Mesendoderm (in vitro differentiated cells): ENCODE data around the gene SERPINA12.

Experiments used
- DNase-seq: peaks from one replicate; pipeline ENCODE4 v3.0.0; 2013
- H2AK5ac ChIP-seq: 2 replicates; pipeline ENCODE4 v1.6.1; 2013; ENCODE audit warnings: low read length, inconsistent platforms
- H2BK120ac ChIP-seq: 2 replicates; pipeline ENCODE4 v1.6.1; 2013; ENCODE audit warnings: low read depth, mild to moderate bottlenecking, low read length, moderate library complexity, mixed read lengths
- H2BK15ac ChIP-seq: replicated peaks from 2 replicates; pipeline ENCODE4 v1.6.1; 2013; ENCODE audit warnings: low read depth, mild to moderate bottlenecking, moderate library complexity
- H2BK5ac ChIP-seq: 2 replicates; pipeline ENCODE4 v1.6.1; 2013; ENCODE audit warnings: low read length, inconsistent platforms
- H3K18ac ChIP-seq: 2 replicates; pipeline ENCODE4 v1.6.1; 2013; ENCODE audit warnings: mild to moderate bottlenecking, low read length, mixed read lengths
- H3K23ac ChIP-seq: one replicate; pipeline ENCODE4 v1.6.1; 2013; ENCODE audit warnings: low read length
- H3K27ac ChIP-seq: 2 replicates; pipeline ENCODE4 v1.5.1; 2013; ENCODE audit warnings: low read depth, mild to moderate bottlenecking, inconsistent platforms, low read length, moderate library complexity
- H3K27me3 ChIP-seq: 2 replicates; pipeline ENCODE4 v1.6.1; 2013; ENCODE audit warnings: low read length, control low read depth, mild to moderate bottlenecking, inconsistent platforms; ENCODE audit not compliant: insufficient read depth, poor library complexity
- H3K36me3 ChIP-seq: 2 replicates; pipeline ENCODE4 v1.6.1; 2013; ENCODE audit warnings: low read length, inconsistent platforms; ENCODE audit not compliant: control insufficient read depth, insufficient read depth
- H3K4ac ChIP-seq: one replicate; pipeline ENCODE4 v1.6.1; 2013; ENCODE audit warnings: low read depth, mild to moderate bottlenecking, low read length, moderate library complexity
- H3K4me1 ChIP-seq: 2 replicates; pipeline ENCODE4 v1.6.1; 2013; ENCODE audit warnings: low read depth, low read length, inconsistent platforms; ENCODE audit not compliant: control insufficient read depth
- H3K4me2 ChIP-seq: 2 replicates; pipeline ENCODE4 v1.6.1; 2013; ENCODE audit warnings: low read length
- H3K4me3 ChIP-seq: 2 replicates; pipeline ENCODE4 v1.5.1; 2013; ENCODE audit warnings: mild to moderate bottlenecking, low read length
- H3K56ac ChIP-seq: one replicate; pipeline ENCODE4 v1.6.1; 2013; ENCODE audit warnings: low read length
- H3K79me1 ChIP-seq: 2 replicates; pipeline ENCODE4 v1.6.1; 2013; ENCODE audit warnings: low read length, inconsistent platforms
- H3K79me2 ChIP-seq: 2 replicates; pipeline ENCODE4 v1.6.1; 2013; ENCODE audit warnings: mild to moderate bottlenecking, low read length; ENCODE audit not compliant: control insufficient read depth, insufficient read depth
- H3K9ac ChIP-seq: 2 replicates; pipeline ENCODE4 v1.6.1; 2013; ENCODE audit warnings: low read length, inconsistent platforms
- H4K5ac ChIP-seq: one replicate; pipeline ENCODE4 v1.6.1; 2013; ENCODE audit warnings: low read length
- H4K8ac ChIP-seq: one replicate; pipeline ENCODE4 v1.6.1; 2013; ENCODE audit warnings: low read depth, mild to moderate bottlenecking, control low read depth, low read length, moderate library complexity
- WGBS: extraction: QIAGEN DNeasy Blood & Tissue Kit; methylation state at CpG from one replicate; pipeline ENCODE4 v1.1.7; 2013; ENCODE audit warnings: low lambda C conversion rate, missing lambda C conversion rate; ENCODE audit not compliant: insufficient coverage; ENCODE audit errors: extremely low coverage; 5-methylcytosine and 5-hydroxymethylcytosine counted together

Gene SERPINA12

GRCh38 chr14:94460631-94461416 lies 48.4 kb downstream of the SERPINA12 start:
- H2BK15ac ChIP-seq: no peak overlapping the region
- no peak overlapping the region for H4K8ac ChIP-seq
- H3K4me1 ChIP-seq: no peaks in the 10 kb centered on the region
- no peak overlapping the region for H3K27ac ChIP-seq
- no peak overlapping the region for H4K5ac ChIP-seq
- H2BK120ac ChIP-seq: no peak overlapping the region
- H3K23ac ChIP-seq: no peak overlapping the region
- no peaks in the 10 kb centered on the region for H3K79me2 ChIP-seq
- H3K4ac ChIP-seq: no peak overlapping the region
- H3K9ac ChIP-seq: no peak overlapping the region
- no peak overlapping the region for H2BK5ac ChIP-seq
- H3K4me2 ChIP-seq: no peak overlapping the region
- no peaks in the 10 kb centered on the region for H3K36me3 ChIP-seq
- H3K18ac ChIP-seq: no peak overlapping the region
- no peak overlapping the region for H2AK5ac ChIP-seq
- H3K79me1 ChIP-seq: no peaks in the 10 kb centered on the region
- no peak overlapping the region for H3K56ac ChIP-seq
- DNase-seq: no peak
- WGBS: no CpG with 5 or more reads among the region's 8 CpGs
- H3K27me3 ChIP-seq: no peaks in the 10 kb centered on the region
- H3K4me3 ChIP-seq: no peak overlapping the region

- no peak overlapping the region for H3K23ac ChIP-seq
- no peak overlapping the region for H3K4me2 ChIP-seq
These were observed 50.6 kb downstream of the SERPINA12 start for GRCh38 chr14:94458558-94459205.

GRCh38 chr14:94458096-94458495 lies 51.2 kb downstream of the SERPINA12 start:
- no CpG with 5 or more reads among the region's 1 CpG for WGBS
- H3K4me1 ChIP-seq: no peaks in the 10 kb centered on the region
- no peak overlapping the region for H2BK5ac ChIP-seq
- H2BK120ac ChIP-seq: no peak overlapping the region
- H3K23ac ChIP-seq: no peak overlapping the region
- H3K27ac ChIP-seq: no peak overlapping the region
- H3K27me3 ChIP-seq: no peaks in the 10 kb centered on the region
- no peak overlapping the region for H3K4me2 ChIP-seq
- no peak for DNase-seq
- H2BK15ac ChIP-seq: no peak overlapping the region
- no peak overlapping the region for H2AK5ac ChIP-seq
- H3K36me3 ChIP-seq: no peaks in the 10 kb centered on the region
- no peaks in the 10 kb centered on the region for H3K79me2 ChIP-seq
- no peak overlapping the region for H4K8ac ChIP-seq
- H3K79me1 ChIP-seq: no peaks in the 10 kb centered on the region
- H3K4ac ChIP-seq: no peak overlapping the region
- H3K56ac ChIP-seq: no peak overlapping the region
- no peak overlapping the region for H3K18ac ChIP-seq
- H3K4me3 ChIP-seq: no peak overlapping the region
- H3K9ac ChIP-seq: no peak overlapping the region
- H4K5ac ChIP-seq: no peak overlapping the region

More at GRCh38 chr14:94458558-94459205, 50.6 kb downstream of the SERPINA12 start:
- H3K79me2 ChIP-seq: no peaks in the 10 kb centered on the region
- no peak overlapping the region for H3K9ac ChIP-seq
- H3K27ac ChIP-seq: no peak overlapping the region
- no peak for DNase-seq
- H3K18ac ChIP-seq: no peak overlapping the region
- H3K4me3 ChIP-seq: no peak overlapping the region
- no peak overlapping the region for H4K5ac ChIP-seq
- H2BK5ac ChIP-seq: no peak overlapping the region
- no peaks in the 10 kb centered on the region for H3K4me1 ChIP-seq
- H2BK120ac ChIP-seq: no peak overlapping the region
- H3K79me1 ChIP-seq: no peaks in the 10 kb centered on the region
- H3K4ac ChIP-seq: no peak overlapping the region
- H4K8ac ChIP-seq: no peak overlapping the region
- no peak overlapping the region for H3K56ac ChIP-seq
- no CpG with 5 or more reads among the region's 2 CpGs for WGBS
- H3K36me3 ChIP-seq: no peaks in the 10 kb centered on the region
- no peak overlapping the region for H2BK15ac ChIP-seq
- no peaks in the 10 kb centered on the region for H3K27me3 ChIP-seq
- no peak overlapping the region for H2AK5ac ChIP-seq

- H3K23ac ChIP-seq: no peak overlapping the region
- H3K79me1 ChIP-seq: no peaks in the 10 kb centered on the region
- no peak overlapping the region for H2BK5ac ChIP-seq
- no peak overlapping the region for H3K4me3 ChIP-seq
- no peak overlapping the region for H2BK15ac ChIP-seq
- H3K4me1 ChIP-seq: peaks cover 2% of the 10 kb centered on the region
- H3K9ac ChIP-seq: no peak overlapping the region
- H3K18ac ChIP-seq: no peak overlapping the region
- no peaks in the 10 kb centered on the region for H3K79me2 ChIP-seq
- no peak overlapping the region for H3K4ac ChIP-seq
- no peak overlapping the region for H3K4me2 ChIP-seq
- no CpG with 5 or more reads among the region's 1 CpG for WGBS
- H2AK5ac ChIP-seq: no peak overlapping the region
- H4K5ac ChIP-seq: no peak overlapping the region
- H2BK120ac ChIP-seq: no peak overlapping the region
- H4K8ac ChIP-seq: no peak overlapping the region
- DNase-seq: no peak
- no peak overlapping the region for H3K27ac ChIP-seq
- H3K56ac ChIP-seq: no peak overlapping the region
- H3K27me3 ChIP-seq: no peaks in the 10 kb centered on the region
- H3K36me3 ChIP-seq: no peaks in the 10 kb centered on the region
These were observed 53.3 kb downstream of the SERPINA12 start for GRCh38 chr14:94455928-94456327.

- no peaks in the 10 kb centered on the region for H3K27me3 ChIP-seq
- DNase-seq: no peak
- no peak overlapping the region for H3K4me3 ChIP-seq
- WGBS: no CpG with 5 or more reads among the region's 3 CpGs
- no peak overlapping the region for H3K27ac ChIP-seq
- H3K9ac ChIP-seq: no peak overlapping the region
- no peak overlapping the region for H3K4me2 ChIP-seq
- H3K79me1 ChIP-seq: no peaks in the 10 kb centered on the region
- H2BK5ac ChIP-seq: no peak overlapping the region
- H2BK15ac ChIP-seq: no peak overlapping the region
- H3K36me3 ChIP-seq: no peaks in the 10 kb centered on the region
- no peak overlapping the region for H2AK5ac ChIP-seq
- H4K5ac ChIP-seq: no peak overlapping the region
- H3K79me2 ChIP-seq: no peaks in the 10 kb centered on the region
- H3K18ac ChIP-seq: no peak overlapping the region
- no peak overlapping the region for H3K56ac ChIP-seq
- H2BK120ac ChIP-seq: no peak overlapping the region
- no peak overlapping the region for H3K23ac ChIP-seq
- peaks cover 2% of the 10 kb centered on the region for H3K4me1 ChIP-seq
- no peak overlapping the region for H4K8ac ChIP-seq
- H3K4ac ChIP-seq: no peak overlapping the region
These were observed 57.4 kb downstream of the SERPINA12 start for GRCh38 chr14:94451826-94452225.
